Stimulated activated CD4-positive, alpha-beta T cell treated with anti-CD3 and anti-CD28 coated beads, Interleukin-4, amount 100 ng/mL, for 1 hour (primary cell): Measurements from ENCODE around the gene KCNH5.

Source experiments
- DNase-seq: peaks from one replicate; pipeline ENCODE4 v3.0.0-alpha.2; 2020

The KCNH5 gene

GRCh38 chr14:62983821-62984220 lies 61.4 kb downstream of the KCNH5 start:
- DNase-seq: no peak

- no peak for DNase-seq
Observed at GRCh38 chr14:62980693-62981092, 64.6 kb downstream of the KCNH5 start.

- DNase-seq: no peak
Observed at GRCh38 chr14:62957562-62957961, 87.7 kb downstream of the KCNH5 start.

GRCh38 chr14:62956413-62956812 lies 88.8 kb downstream of the KCNH5 start:
- no peak for DNase-seq

GRCh38 chr14:62954165-62954564 lies 91.1 kb downstream of the KCNH5 start:
- DNase-seq: no peak

- no peak for DNase-seq
Observed at GRCh38 chr14:62952226-62952625, 93.0 kb downstream of the KCNH5 start.

GRCh38 chr14:62947301-62947700 lies 98.0 kb downstream of the KCNH5 start:
- no peak for DNase-seq

- DNase-seq: no peak
Observed at GRCh38 chr14:62946221-62946620, 99.0 kb downstream of the KCNH5 start.

GRCh38 chr14:62943202-62943601 lies 102.1 kb downstream of the KCNH5 start:
- DNase-seq: no peak

- no peak for DNase-seq
Observed at GRCh38 chr14:62939970-62940369, 105.3 kb downstream of the KCNH5 start.

GRCh38 chr14:62938778-62939177 lies 106.5 kb downstream of the KCNH5 start:
- DNase-seq: no peak

- DNase-seq: no peak
Observed at GRCh38 chr14:62934439-62934838, 110.8 kb downstream of the KCNH5 start.

- DNase-seq: no peak
Observed at GRCh38 chr14:62921466-62921865, 123.8 kb downstream of the KCNH5 start.

GRCh38 chr14:62916551-62916950 lies 128.7 kb downstream of the KCNH5 start:
- DNase-seq: no peak

GRCh38 chr14:62914873-62915272 lies 130.4 kb downstream of the KCNH5 start:
- DNase-seq: no peak

- no peak for DNase-seq
Observed at GRCh38 chr14:62914025-62914424, 131.2 kb downstream of the KCNH5 start.

GRCh38 chr14:62908506-62908905 lies 136.8 kb downstream of the KCNH5 start:
- no peak for DNase-seq

GRCh38 chr14:62905566-62905965 lies 139.7 kb downstream of the KCNH5 start:
- DNase-seq: no peak

GRCh38 chr14:62897771-62898170 lies 147.5 kb downstream of the KCNH5 start:
- DNase-seq: no peak

GRCh38 chr14:62896932-62897456 lies 148.3 kb downstream of the KCNH5 start:
- no peak for DNase-seq

- no peak for DNase-seq
Observed at GRCh38 chr14:62894736-62895135, 150.5 kb downstream of the KCNH5 start.

GRCh38 chr14:62889364-62889763 lies 155.9 kb downstream of the KCNH5 start:
- DNase-seq: no peak

GRCh38 chr14:62886461-62886860 lies 158.8 kb downstream of the KCNH5 start:
- no peak for DNase-seq

GRCh38 chr14:62885451-62885850 lies 159.8 kb downstream of the KCNH5 start:
- no peak for DNase-seq

- DNase-seq: no peak
Observed at GRCh38 chr14:62882967-62883366, 162.3 kb downstream of the KCNH5 start.

GRCh38 chr14:62866376-62866775 lies 178.9 kb downstream of the KCNH5 start:
- no peak for DNase-seq
